Parathyroid adenoma (tissue), 2 donors: ENCODE results near the gene DENND4A.

Source experiments
- H2AFZ ChIP-seq: fragments of 300-600 bp; sonication (generic); one replicate; pipeline ENCODE4 v1.7.0; 2017; ENCODE audit warnings: antibody characterized with exemption, mild to moderate bottlenecking
- H3K27ac ChIP-seq: fragments of 300-600 bp; sonication (generic); one replicate; pipeline ENCODE4 v1.7.0; 2017
- H3K27me3 ChIP-seq: fragments of 300-600 bp; sonication (generic); one replicate; pipeline ENCODE4 v1.7.0; 2017; ENCODE audit warnings: low read length; ENCODE audit not compliant: control insufficient read depth, insufficient read depth
- H3K36me3 ChIP-seq: fragments of 300-600 bp; sonication (generic); one replicate; pipeline ENCODE4 v1.7.0; 2017; ENCODE audit warnings: low read length; ENCODE audit not compliant: control insufficient read depth, insufficient read depth
- H3K4me1 ChIP-seq: fragments of 300-600 bp; sonication (generic); one replicate; pipeline ENCODE4 v1.7.0; 2017; ENCODE audit warnings: control low read depth
- H3K4me2 ChIP-seq: fragments of 300-600 bp; sonication (generic); one replicate; pipeline ENCODE4 v1.7.0; 2017; ENCODE audit warnings: low read length
- H3K4me3 ChIP-seq: fragments of 300-600 bp; sonication (generic); one replicate; pipeline ENCODE4 v1.7.0; 2017; ENCODE audit warnings: low read depth, low read length
- H3K79me2 ChIP-seq: fragments of 300-600 bp; sonication (generic); one replicate; pipeline ENCODE4 v1.7.0; 2017; ENCODE audit warnings: control low read depth
- H3K9ac ChIP-seq: fragments of 300-600 bp; sonication (generic); one replicate; pipeline ENCODE4 v1.7.0; 2017; ENCODE audit warnings: mild to moderate bottlenecking
- H3K9me3 ChIP-seq: fragments of 300-600 bp; sonication (generic); one replicate; pipeline ENCODE4 v1.7.0; 2017; ENCODE audit warnings: low read length; ENCODE audit not compliant: control insufficient read depth
- TF ChIP-seq, protein P1 (sequence below): fragments of 300-600 bp; sonication (generic); IDR thresholded peaks from one replicate; pipeline ENCODE4 v1.7.0; 2017; ENCODE audit warnings: antibody characterized with exemption, mild to moderate bottlenecking
- donor health status: primary hyperparathyroidism.

DENND4A gene

DNA sequence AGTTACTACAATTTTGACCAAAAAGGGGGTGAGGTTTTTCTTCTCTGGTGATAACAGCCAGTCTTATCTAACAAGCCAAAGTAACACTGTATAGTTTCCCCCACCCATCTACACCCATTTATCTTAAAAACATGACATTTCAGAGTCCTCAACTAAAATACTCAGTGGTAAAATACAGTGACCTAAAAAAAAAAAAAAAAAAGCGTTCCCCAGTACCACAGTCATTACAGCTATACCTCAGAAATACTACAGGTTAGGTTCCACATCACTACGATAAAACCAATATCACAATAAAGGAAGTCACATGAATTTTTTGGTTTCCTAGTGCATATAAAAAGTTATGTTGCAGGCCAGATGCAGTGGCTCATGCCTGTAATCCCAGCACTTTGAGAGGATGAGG is 13.8 kb downstream of the DENND4A start:
- no peaks in the 10 kb centered on the region for H3K27me3 ChIP-seq
- TF ChIP-seq, protein P1, sequence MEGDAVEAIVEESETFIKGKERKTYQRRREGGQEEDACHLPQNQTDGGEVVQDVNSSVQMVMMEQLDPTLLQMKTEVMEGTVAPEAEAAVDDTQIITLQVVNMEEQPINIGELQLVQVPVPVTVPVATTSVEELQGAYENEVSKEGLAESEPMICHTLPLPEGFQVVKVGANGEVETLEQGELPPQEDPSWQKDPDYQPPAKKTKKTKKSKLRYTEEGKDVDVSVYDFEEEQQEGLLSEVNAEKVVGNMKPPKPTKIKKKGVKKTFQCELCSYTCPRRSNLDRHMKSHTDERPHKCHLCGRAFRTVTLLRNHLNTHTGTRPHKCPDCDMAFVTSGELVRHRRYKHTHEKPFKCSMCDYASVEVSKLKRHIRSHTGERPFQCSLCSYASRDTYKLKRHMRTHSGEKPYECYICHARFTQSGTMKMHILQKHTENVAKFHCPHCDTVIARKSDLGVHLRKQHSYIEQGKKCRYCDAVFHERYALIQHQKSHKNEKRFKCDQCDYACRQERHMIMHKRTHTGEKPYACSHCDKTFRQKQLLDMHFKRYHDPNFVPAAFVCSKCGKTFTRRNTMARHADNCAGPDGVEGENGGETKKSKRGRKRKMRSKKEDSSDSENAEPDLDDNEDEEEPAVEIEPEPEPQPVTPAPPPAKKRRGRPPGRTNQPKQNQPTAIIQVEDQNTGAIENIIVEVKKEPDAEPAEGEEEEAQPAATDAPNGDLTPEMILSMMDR, result no peak
- H3K27ac ChIP-seq, result no peak overlapping the region
- H3K4me2 ChIP-seq, result no peak overlapping the region
- no peak overlapping the region for H3K9ac ChIP-seq
- no peak overlapping the region for H2AFZ ChIP-seq
- no peaks in the 10 kb centered on the region for H3K36me3 ChIP-seq
- peaks cover 14% of the 10 kb centered on the region for H3K79me2 ChIP-seq
- no peaks in the 10 kb centered on the region for H3K4me1 ChIP-seq
- H3K9me3 ChIP-seq, result no peaks in the 10 kb centered on the region
- no peak overlapping the region for H3K4me3 ChIP-seq

DNA sequence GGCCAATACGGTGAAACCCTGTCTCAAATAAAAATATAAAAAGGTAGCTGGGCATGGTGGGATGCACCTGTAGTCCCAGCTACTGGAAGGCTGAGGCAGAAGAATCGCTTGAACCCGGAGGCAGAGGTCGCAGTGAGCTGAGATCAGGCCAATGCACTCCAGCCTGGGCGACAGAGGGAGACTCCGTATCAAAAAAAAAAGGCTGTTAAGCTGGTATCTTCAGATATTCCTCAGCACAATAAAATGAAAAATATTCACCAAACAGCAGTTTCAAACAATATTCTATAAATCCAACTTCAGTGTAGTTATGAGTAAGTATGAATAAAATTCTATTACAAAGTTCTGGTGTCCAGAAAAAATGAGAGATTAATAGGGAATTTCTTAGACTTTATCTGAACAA is 14.2 kb downstream of the DENND4A start:
- TF ChIP-seq, protein P1, result no peak
- H3K27me3 ChIP-seq, result no peaks in the 10 kb centered on the region
- no peak overlapping the region for H3K4me2 ChIP-seq
- H3K27ac ChIP-seq, result no peak overlapping the region
- no peak overlapping the region for H3K9ac ChIP-seq
- no peak overlapping the region for H2AFZ ChIP-seq
- no peaks in the 10 kb centered on the region for H3K9me3 ChIP-seq
- H3K36me3 ChIP-seq, result no peaks in the 10 kb centered on the region
- no peaks in the 10 kb centered on the region for H3K4me1 ChIP-seq
- H3K4me3 ChIP-seq, result no peak overlapping the region
- H3K79me2 ChIP-seq, result peaks cover 14% of the 10 kb centered on the region

DNA sequence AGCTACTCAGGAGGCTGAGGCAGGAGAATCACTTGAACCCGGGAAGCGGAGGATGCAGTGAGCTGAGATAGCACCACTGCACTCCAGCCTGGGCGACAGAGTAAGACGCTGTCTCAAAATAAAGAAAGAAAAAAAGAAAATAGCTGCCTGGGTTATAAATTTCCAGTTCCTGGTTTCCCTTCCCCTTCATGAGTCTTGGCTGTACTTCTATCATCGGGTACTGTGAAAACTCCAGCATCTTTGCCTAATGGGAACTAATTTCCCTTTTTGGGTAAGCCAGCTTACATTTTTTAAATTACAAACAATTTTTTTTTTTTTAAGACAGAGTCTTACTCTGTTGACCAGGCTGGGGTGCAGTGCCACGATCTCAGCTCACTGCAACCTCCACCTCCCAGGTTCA is 15.0 kb downstream of the DENND4A start:
- H3K4me1 ChIP-seq, result no peaks in the 10 kb centered on the region
- no peak overlapping the region for H3K27ac ChIP-seq
- no peaks in the 10 kb centered on the region for H3K27me3 ChIP-seq
- H3K4me3 ChIP-seq, result no peak overlapping the region
- no peak overlapping the region for H2AFZ ChIP-seq
- TF ChIP-seq, protein P1, result no peak
- no peaks in the 10 kb centered on the region for H3K36me3 ChIP-seq
- peaks cover 14% of the 10 kb centered on the region for H3K79me2 ChIP-seq
- H3K9ac ChIP-seq, result no peak overlapping the region
- H3K9me3 ChIP-seq, result no peaks in the 10 kb centered on the region
- H3K4me2 ChIP-seq, result no peak overlapping the region

DNA sequence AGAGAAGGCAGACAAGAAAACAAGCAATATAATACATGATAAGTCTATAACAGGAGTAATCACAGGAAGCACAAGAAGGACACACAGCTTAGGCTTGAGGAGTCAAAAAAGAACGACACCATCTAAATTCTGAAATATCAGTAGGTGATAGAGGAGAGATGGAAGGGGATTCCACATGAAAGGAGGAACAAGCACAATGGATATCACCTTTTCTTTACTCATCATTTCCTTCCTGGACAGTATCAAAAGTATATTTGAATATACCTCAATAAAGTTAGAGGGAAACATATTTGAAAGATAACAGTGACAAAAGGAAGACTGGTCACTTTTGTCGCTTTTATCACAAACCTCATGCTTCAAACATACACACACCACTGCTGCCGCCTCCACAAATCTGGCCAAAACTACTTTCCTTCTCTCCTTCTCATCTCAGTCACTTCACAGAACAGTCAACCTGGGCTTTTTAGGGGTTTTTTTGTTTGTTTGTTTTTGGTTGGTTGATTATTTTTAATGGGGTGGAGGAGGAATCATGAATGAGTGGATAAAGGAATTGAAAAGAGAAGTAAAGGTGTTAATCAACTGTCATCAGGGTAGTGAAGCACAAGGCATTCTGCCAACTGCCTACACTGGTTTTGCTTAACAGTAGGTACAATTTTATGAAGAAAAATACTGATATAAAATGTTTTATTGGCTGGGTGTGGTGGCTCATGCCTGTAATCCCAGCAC is 18.5 kb downstream of the DENND4A start:
- Histone ChIP-seq H3K9ac (no peak overlapping the region), H3K4me1 (no peaks in the 10 kb centered on the region), H3K4me2 (no peak overlapping the region), H3K79me2 (peaks cover 9% of the 10 kb centered on the region), H3K9me3 (no peaks in the 10 kb centered on the region), H3K4me3 (no peak overlapping the region), H3K36me3 (no peaks in the 10 kb centered on the region), H3K27ac (no peak overlapping the region), H3K27me3 (no peaks in the 10 kb centered on the region), H2AFZ (no peak overlapping the region)
- TF ChIP-seq, protein P1, result no peak

DNA sequence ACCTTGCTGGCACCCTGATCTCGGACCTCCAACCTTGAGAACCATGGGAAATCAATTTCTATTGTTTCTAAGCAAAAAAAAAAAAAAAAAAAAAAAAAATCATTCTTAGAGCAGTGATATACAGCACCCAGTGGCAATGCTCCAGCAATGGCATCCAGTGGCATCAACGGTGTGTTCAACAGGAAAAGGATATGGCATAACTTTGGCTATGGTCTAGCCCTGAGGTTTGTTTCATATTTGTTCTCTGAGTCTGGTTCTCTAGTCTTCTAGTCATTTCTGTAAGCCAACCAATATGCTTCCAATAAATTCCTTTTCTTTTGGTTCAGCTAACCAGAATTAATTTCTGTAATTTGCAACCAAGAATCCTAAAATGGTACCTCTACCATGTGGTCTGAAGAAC is 19.2 kb downstream of the DENND4A start:
- Histone ChIP-seq H3K4me2 (no peak overlapping the region), H3K9ac (no peak overlapping the region), H3K27ac (no peak overlapping the region), H3K79me2 (peaks cover 10% of the 10 kb centered on the region), H3K9me3 (no peaks in the 10 kb centered on the region), H3K4me1 (no peaks in the 10 kb centered on the region), H3K4me3 (no peak overlapping the region), H2AFZ (no peak overlapping the region), H3K27me3 (no peaks in the 10 kb centered on the region), H3K36me3 (no peaks in the 10 kb centered on the region)
- TF ChIP-seq, protein P1, result no peak
